ENCODE measurements around the gene SLC35F3. TPM values are rescaled to one million over a fixed set of nuclear protein-coding genes. Genes with fewer than 3 reads are reported as not detected.
"Not testable (repeated sequence)": the region's sequence is repeated elsewhere in the genome, so short reads cannot be mapped to it uniquely, and the experiment has no call there.

SLC35F3 gene
- polyA plus RNA-seq, 1 donor from 2014 or later = 13.9 TPM

- H3K9me3 ChIP-seq (ENCODE audit: low read length); H3F3A ChIP-seq (ENCODE audit: insufficient read depth, low read length, poor library complexity, severe bottlenecking); H3K4me2 ChIP-seq (ENCODE audit: low read length); H3K79me2 ChIP-seq (replicated peaks; ENCODE audit: insufficient read depth, low read length); H4K20me1 ChIP-seq (ENCODE audit: insufficient read depth); H3K36me3 ChIP-seq (ENCODE audit: insufficient read depth, low read length); H2AFZ ChIP-seq (ENCODE audit: low read depth, low read length); H3K9ac ChIP-seq (ENCODE audit: low read length); H3K27ac ChIP-seq (ENCODE audit: low read length); H3K4me3 ChIP-seq (ENCODE audit: low read length); H3K27me3 ChIP-seq (ENCODE audit: insufficient read depth, low read depth, low read length); H3K9me2 ChIP-seq (ENCODE audit: insufficient read depth, low read length): not testable (repeated sequence)
These were observed 343.3 kb downstream of the SLC35F3 start for GRCh38 chr1:234247746-234248145.

DNA sequence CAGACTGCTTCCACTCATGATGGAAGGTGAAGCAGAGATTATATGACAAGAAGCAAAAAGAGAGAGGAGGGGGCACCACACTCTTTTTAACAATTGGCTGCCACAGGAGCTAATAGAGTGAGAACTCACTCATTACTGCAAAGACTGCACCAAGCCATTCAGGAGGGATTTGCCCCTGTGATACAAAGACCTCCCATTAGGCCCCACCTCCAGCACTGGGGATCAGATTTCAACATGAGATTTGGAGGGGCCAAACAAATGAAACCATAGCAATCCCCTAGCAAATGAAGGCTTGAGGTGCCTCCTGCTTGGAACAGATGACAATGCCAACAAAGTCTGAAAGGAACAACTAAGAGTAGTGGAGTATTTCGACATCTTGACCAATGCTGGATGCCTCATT, 346.3 kb downstream of the SLC35F3 start:
- Histone ChIP-seq H3K36me3 (ENCODE audit: insufficient read depth, low read length) (no peaks in the 10 kb centered on the region), H2AFZ (ENCODE audit: low read depth, low read length) (no peak overlapping the region), H3K27ac (ENCODE audit: low read length) (no peak overlapping the region), H3K9ac (ENCODE audit: low read length) (no peak overlapping the region), H3K9me3 (ENCODE audit: low read length) (no peaks in the 10 kb centered on the region), H3F3A (ENCODE audit: insufficient read depth, low read length, poor library complexity, severe bottlenecking) (no peaks in the 10 kb centered on the region), H3K4me3 (ENCODE audit: low read length) (no peak overlapping the region), H3K27me3 (ENCODE audit: insufficient read depth, low read depth, low read length) (no peaks in the 10 kb centered on the region), H4K20me1 (ENCODE audit: insufficient read depth) (no peaks in the 10 kb centered on the region), H3K4me2 (ENCODE audit: low read length) (no peak overlapping the region), H3K79me2 (replicated peaks; ENCODE audit: insufficient read depth, low read length) (no peaks in the 10 kb centered on the region), H3K9me2 (ENCODE audit: insufficient read depth, low read length) (no peaks in the 10 kb centered on the region)
- no peak for TF ChIP-seq SMC3 (conservative IDR thresholded peaks at IDR 0.05; ENCODE audit: poor library complexity)
- TF ChIP-seq MXI1 (conservative IDR thresholded peaks at IDR 0.05; ENCODE audit: poor library complexity, severe bottlenecking) = no peak
- TF ChIP-seq EP300 (conservative IDR thresholded peaks at IDR 0.05; ENCODE audit: poor library complexity, severe bottlenecking) = no peak
- no peak for TF ChIP-seq RAD21 (conservative IDR thresholded peaks at IDR 0.05)
- TF ChIP-seq POLR2AphosphoS5 (IDR thresholded peaks at IDR 0.05) = no peak

DNA sequence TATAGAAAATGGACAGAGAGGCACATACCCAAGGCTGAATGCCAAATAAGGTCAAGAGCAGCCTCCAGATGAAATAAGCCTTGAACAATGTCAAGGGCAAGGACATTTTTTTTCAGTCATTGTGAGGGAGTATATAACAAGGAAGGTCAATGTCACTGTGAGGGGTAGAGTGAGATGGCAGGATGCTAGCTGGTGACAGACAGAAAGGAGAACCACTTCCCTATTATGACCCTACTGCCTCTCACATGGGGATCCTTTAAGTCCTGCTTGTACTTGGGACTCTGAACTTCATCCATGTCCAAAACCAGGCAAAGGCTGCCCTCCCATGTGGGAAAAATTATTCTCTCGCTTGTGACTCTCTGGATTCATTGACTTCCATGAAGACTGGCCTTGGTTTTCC, 349.3 kb downstream of the SLC35F3 start:
- H4K20me1 ChIP-seq (ENCODE audit: insufficient read depth) = no peaks in the 10 kb centered on the region

More for the DNA sequence above, 349.3 kb downstream of the SLC35F3 start:
- H3K9me3 ChIP-seq (ENCODE audit: low read length) = no peaks in the 10 kb centered on the region
- no peak overlapping the region for H3K9ac ChIP-seq (ENCODE audit: low read length)
- TF ChIP-seq EZH2 (IDR thresholded peaks at IDR 0.05; ENCODE audit: borderline replicate concordance, insufficient read depth, low read length, poor library complexity, severe bottlenecking) (no peak), EP300 (conservative IDR thresholded peaks at IDR 0.05; ENCODE audit: poor library complexity, severe bottlenecking) (no peak), POLR2AphosphoS5 (IDR thresholded peaks at IDR 0.05) (no peak), RAD21 (conservative IDR thresholded peaks at IDR 0.05) (no peak), SMC3 (conservative IDR thresholded peaks at IDR 0.05; ENCODE audit: poor library complexity) (no peak), MXI1 (conservative IDR thresholded peaks at IDR 0.05; ENCODE audit: poor library complexity, severe bottlenecking) (no peak), TAF1 (IDR thresholded peaks at IDR 0.05; ENCODE audit: low read depth) (no peak)
- TF ChIP-seq, protein P1, sequence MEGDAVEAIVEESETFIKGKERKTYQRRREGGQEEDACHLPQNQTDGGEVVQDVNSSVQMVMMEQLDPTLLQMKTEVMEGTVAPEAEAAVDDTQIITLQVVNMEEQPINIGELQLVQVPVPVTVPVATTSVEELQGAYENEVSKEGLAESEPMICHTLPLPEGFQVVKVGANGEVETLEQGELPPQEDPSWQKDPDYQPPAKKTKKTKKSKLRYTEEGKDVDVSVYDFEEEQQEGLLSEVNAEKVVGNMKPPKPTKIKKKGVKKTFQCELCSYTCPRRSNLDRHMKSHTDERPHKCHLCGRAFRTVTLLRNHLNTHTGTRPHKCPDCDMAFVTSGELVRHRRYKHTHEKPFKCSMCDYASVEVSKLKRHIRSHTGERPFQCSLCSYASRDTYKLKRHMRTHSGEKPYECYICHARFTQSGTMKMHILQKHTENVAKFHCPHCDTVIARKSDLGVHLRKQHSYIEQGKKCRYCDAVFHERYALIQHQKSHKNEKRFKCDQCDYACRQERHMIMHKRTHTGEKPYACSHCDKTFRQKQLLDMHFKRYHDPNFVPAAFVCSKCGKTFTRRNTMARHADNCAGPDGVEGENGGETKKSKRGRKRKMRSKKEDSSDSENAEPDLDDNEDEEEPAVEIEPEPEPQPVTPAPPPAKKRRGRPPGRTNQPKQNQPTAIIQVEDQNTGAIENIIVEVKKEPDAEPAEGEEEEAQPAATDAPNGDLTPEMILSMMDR (IDR thresholded peaks at IDR 0.05; ENCODE audit: poor library complexity, severe bottlenecking) = no peak
- TF ChIP-seq, protein P2, sequence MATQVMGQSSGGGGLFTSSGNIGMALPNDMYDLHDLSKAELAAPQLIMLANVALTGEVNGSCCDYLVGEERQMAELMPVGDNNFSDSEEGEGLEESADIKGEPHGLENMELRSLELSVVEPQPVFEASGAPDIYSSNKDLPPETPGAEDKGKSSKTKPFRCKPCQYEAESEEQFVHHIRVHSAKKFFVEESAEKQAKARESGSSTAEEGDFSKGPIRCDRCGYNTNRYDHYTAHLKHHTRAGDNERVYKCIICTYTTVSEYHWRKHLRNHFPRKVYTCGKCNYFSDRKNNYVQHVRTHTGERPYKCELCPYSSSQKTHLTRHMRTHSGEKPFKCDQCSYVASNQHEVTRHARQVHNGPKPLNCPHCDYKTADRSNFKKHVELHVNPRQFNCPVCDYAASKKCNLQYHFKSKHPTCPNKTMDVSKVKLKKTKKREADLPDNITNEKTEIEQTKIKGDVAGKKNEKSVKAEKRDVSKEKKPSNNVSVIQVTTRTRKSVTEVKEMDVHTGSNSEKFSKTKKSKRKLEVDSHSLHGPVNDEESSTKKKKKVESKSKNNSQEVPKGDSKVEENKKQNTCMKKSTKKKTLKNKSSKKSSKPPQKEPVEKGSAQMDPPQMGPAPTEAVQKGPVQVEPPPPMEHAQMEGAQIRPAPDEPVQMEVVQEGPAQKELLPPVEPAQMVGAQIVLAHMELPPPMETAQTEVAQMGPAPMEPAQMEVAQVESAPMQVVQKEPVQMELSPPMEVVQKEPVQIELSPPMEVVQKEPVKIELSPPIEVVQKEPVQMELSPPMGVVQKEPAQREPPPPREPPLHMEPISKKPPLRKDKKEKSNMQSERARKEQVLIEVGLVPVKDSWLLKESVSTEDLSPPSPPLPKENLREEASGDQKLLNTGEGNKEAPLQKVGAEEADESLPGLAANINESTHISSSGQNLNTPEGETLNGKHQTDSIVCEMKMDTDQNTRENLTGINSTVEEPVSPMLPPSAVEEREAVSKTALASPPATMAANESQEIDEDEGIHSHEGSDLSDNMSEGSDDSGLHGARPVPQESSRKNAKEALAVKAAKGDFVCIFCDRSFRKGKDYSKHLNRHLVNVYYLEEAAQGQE (IDR thresholded peaks at IDR 0.05; ENCODE audit: borderline replicate concordance) = no peak
- H3K27ac ChIP-seq (ENCODE audit: low read length) = no peak overlapping the region
- no peak overlapping the region for H3K4me2 ChIP-seq (ENCODE audit: low read length)
- H3K36me3 ChIP-seq (ENCODE audit: insufficient read depth, low read length) = no peaks in the 10 kb centered on the region
- H3K9me2 ChIP-seq (ENCODE audit: insufficient read depth, low read length) = no peaks in the 10 kb centered on the region
- no peaks in the 10 kb centered on the region for H3K79me2 ChIP-seq (replicated peaks; ENCODE audit: insufficient read depth, low read length)
- H3K4me3 ChIP-seq (ENCODE audit: low read length) = no peak overlapping the region
- no peaks in the 10 kb centered on the region for H3F3A ChIP-seq (ENCODE audit: insufficient read depth, low read length, poor library complexity, severe bottlenecking)
- H2AFZ ChIP-seq (ENCODE audit: low read depth, low read length) = no peak overlapping the region
- no peaks in the 10 kb centered on the region for H3K27me3 ChIP-seq (ENCODE audit: insufficient read depth, low read depth, low read length)
